Fibroblast of lung (primary cell): ENCODE measurements around the gene WHAMM. TPM values are rescaled to one million over a fixed set of nuclear protein-coding genes. Genes with fewer than 3 reads are reported as not detected.

Experiments
- DNase-seq, 2 donors: peaks; one replicate each; pipeline versions ENCODE4 v3.0.0 to v3.0.0-alpha.2; 2010; ENCODE audit warnings: low read depth in 2 of 2
- H2AFZ ChIP-seq: 2 replicates; pipeline ENCODE4 v1.5.1; 2012; ENCODE audit warnings: low read length, control low read depth, inconsistent platforms
- H3K27ac ChIP-seq: 2 replicates; pipeline ENCODE4 v1.5.1; 2011; ENCODE audit warnings: low read length, control low read depth; ENCODE audit not compliant: insufficient read depth
- H3K27me3 ChIP-seq: 2 replicates; pipeline ENCODE4 v1.5.1; 2011; ENCODE audit warnings: mild to moderate bottlenecking, low read length; ENCODE audit not compliant: control insufficient read depth, insufficient read depth
- H3K36me3 ChIP-seq: 2 replicates; pipeline ENCODE4 v1.5.1; 2011; ENCODE audit warnings: low read length; ENCODE audit not compliant: control insufficient read depth, insufficient read depth
- H3K4me1 ChIP-seq: 2 replicates; pipeline ENCODE4 v1.5.1; 2011; ENCODE audit warnings: low read length; ENCODE audit not compliant: control insufficient read depth, insufficient read depth; ENCODE audit errors: extremely low read depth
- H3K4me2 ChIP-seq: 2 replicates; pipeline ENCODE4 v1.5.1; 2011; ENCODE audit warnings: low read length, control low read depth; ENCODE audit not compliant: insufficient read depth; ENCODE audit errors: extremely low read depth
- H3K4me3 ChIP-seq, 4 experiments: fragments of 200-600 bp in 1 of 4; sonication (generic) in 1 of 4; replicated peaks in 1 of 4; 2 replicates each; pipeline ENCODE4 v1.5.1; 2011 to 2016; ENCODE audit warnings: low read length in 4 of 4, low read depth in 3 of 4, mild to moderate bottlenecking in 3 of 4, control low read depth in 2 of 4, inconsistent platforms in 1 of 4, mixed read lengths in 1 of 4; ENCODE audit not compliant: insufficient read depth in 1 of 4; ENCODE audit errors: control extremely low read depth in 1 of 4
- H3K79me2 ChIP-seq: 2 replicates; pipeline ENCODE4 v1.5.1; 2012; ENCODE audit warnings: mild to moderate bottlenecking, low read length, inconsistent platforms; ENCODE audit not compliant: control insufficient read depth, insufficient read depth
- H3K9ac ChIP-seq: 2 replicates; pipeline ENCODE4 v1.5.1; 2011; ENCODE audit warnings: mild to moderate bottlenecking, low read length, control low read depth; ENCODE audit not compliant: insufficient read depth
- H3K9me3 ChIP-seq: 2 replicates; pipeline ENCODE4 v1.5.1; 2012; ENCODE audit warnings: low read depth, low read length; ENCODE audit not compliant: control insufficient read depth, insufficient read depth
- H4K20me1 ChIP-seq: 2 replicates; pipeline ENCODE4 v1.5.1; 2011; ENCODE audit warnings: low read length; ENCODE audit not compliant: control insufficient read depth, insufficient read depth; ENCODE audit errors: extremely low read depth
- CTCF ChIP-seq, 2 donors: IDR thresholded peaks in 1 of 2; conservative IDR thresholded peaks in 1 of 2; 1 replicate in 1 of 2; 2 replicates in 1 of 2; pipeline ENCODE4 v1.5.1; 2011 to 2012; ENCODE audit warnings: low read length in 2 of 2, control low read depth in 1 of 2, inconsistent platforms in 1 of 2, low read depth in 1 of 2, mild to moderate bottlenecking in 1 of 2
- EZH2 ChIP-seq: IDR thresholded peaks from 2 replicates; pipeline ENCODE4 v1.5.1; 2012; ENCODE audit warnings: low read length, control low read depth, mild to moderate bottlenecking; ENCODE audit errors: missing control alignments
- polyA plus RNA-seq, 2 donors: library from polyadenylated mRNA; depleted of rRNA in 1 of 2; stranded (reverse) in 1 of 2; unstranded in 1 of 2; fragments of >200 nt; gene quantifications; 2 replicates each; pipeline ENCODE4 v1.2.1, GENCODE V29; 2011 to 2012; ENCODE audit warnings: missing spikeins in 1 of 2
- total RNA-seq: library from RNA; depleted of rRNA; stranded (reverse); fragments of >200 nt; gene quantifications from 2 replicates; pipeline ENCODE4 v1.2.1, GENCODE V29; 2014

Gene WHAMM
- total and polyA plus RNA-seq, 2 donors (not counting 1 experiment from before 2014, with no cell fraction given): 5.3 to 5.6 TPM

- no peak overlapping the region for H3K4me2 ChIP-seq
- no peak overlapping the region for H2AFZ ChIP-seq
- no peaks in the 10 kb centered on the region for H3K79me2 ChIP-seq
- H3K27ac ChIP-seq: no peak overlapping the region
- no peaks in the 10 kb centered on the region for H3K9me3 ChIP-seq
- no peaks in the 10 kb centered on the region for H3K27me3 ChIP-seq
- no peaks in the 10 kb centered on the region for H4K20me1 ChIP-seq
- no peak overlapping the region for H3K9ac ChIP-seq
- H3K4me1 ChIP-seq: peaks cover 13% of the 10 kb centered on the region
- no peak for DNase-seq
- no peak for TF ChIP-seq EZH2
- no peak for TF ChIP-seq CTCF (conservative IDR thresholded peaks at IDR 0.05 in 1 of 2, IDR thresholded peaks at IDR 0.05 in 1 of 2; ENCODE audit: low read depth in 1 of 2, low read length in 2 of 2)
- no peak overlapping the region for H3K4me3 ChIP-seq
- H3K36me3 ChIP-seq: peaks cover 21% of the 10 kb centered on the region
These were observed 21.2 kb downstream of the WHAMM start for GRCh38 chr15:82830427-82831173.

DNA sequence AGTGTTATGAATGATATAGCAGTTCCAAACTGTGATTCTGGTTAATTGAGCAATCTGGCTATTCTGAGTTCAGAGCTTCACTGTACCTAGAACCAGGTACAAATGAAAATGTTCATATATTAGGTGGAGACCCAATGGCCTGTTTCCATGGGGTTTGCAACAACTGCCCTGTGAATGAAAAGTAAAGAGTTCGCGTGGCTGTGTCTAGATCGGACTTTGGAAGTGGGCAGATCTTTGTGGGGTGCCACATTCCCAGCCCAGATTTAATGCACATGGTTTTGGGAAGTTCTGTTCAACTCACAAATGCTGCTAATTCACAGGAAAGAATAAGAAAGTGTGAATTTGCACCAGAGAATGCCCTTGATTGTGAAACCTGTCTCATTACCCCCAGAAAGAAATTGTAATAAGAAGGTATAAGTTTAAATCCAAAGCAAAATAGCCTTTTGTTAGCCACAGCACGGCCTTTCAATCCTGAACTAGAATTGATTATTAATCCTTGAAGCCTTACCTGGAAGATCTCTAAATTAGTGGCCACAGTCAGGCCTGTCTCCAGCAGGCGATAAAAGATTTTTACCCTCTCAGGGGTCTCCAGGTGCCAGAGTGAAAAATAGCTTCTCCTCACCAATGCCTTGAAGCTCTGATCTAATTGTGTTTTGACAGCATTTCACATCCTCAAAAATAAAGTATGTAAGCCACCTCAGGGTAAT lies 22.6 kb downstream of the WHAMM start:
- peak overlapping the region; percentile 13 for H3K4me2 ChIP-seq
- no peak overlapping the region for H3K27ac ChIP-seq
- H3K9me3 ChIP-seq: no peaks in the 10 kb centered on the region
- H2AFZ ChIP-seq: no peak overlapping the region
- H4K20me1 ChIP-seq: no peaks in the 10 kb centered on the region
- peaks cover 13% of the 10 kb centered on the region for H3K4me1 ChIP-seq
- no peaks in the 10 kb centered on the region for H3K79me2 ChIP-seq
- no peak overlapping the region for H3K4me3 ChIP-seq
- H3K9ac ChIP-seq: no peak overlapping the region
- no peaks in the 10 kb centered on the region for H3K27me3 ChIP-seq
- no peak for DNase-seq
- TF ChIP-seq CTCF (conservative IDR thresholded peaks at IDR 0.05 in 1 of 2, IDR thresholded peaks at IDR 0.05 in 1 of 2; ENCODE audit: low read depth in 1 of 2, low read length in 2 of 2): no peak
- no peak for TF ChIP-seq EZH2
- peaks cover 16% of the 10 kb centered on the region for H3K36me3 ChIP-seq

DNA sequence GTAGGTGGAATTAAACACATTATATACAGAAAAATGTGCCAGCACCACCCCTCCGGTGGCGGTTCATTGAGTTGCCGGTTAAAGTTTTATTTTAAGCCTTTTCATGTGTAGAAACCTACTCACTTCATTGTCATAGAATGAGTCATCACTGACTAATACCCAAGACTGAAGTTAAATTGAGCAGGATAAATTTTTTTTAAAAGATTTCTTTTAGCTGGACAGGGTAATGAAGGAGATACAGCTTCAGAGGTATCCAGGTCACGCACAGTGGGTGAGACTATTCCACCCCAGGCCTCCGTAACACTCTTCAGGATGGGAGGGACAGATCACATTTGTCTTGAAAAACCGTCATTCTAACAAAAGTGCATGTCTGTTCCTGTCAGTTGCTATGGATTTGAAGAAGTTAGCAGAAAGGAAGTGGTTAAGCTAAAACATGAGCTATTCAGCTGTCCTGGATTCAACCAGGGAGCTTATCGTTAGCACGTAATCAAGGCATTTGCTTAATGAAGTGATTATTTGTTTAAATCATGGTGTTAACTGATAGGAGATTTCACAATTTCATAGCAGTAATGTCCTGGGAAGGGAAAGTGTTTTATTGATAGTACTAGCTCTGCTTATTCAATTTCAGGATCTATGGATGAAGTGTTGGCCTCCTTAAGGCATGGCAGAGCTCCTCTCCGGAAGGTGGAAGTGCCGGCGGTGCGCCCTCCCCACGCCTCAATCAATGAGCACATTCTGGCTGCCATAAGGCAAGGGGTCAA lies 23.4 kb downstream of the WHAMM start:
- no peak overlapping the region for H3K4me3 ChIP-seq
- H3K36me3 ChIP-seq: peaks cover 16% of the 10 kb centered on the region
- peak in 1 of 2 donors; percentile 16 for TF ChIP-seq CTCF (conservative IDR thresholded peaks at IDR 0.05 in 1 of 2, IDR thresholded peaks at IDR 0.05 in 1 of 2; ENCODE audit: low read depth in 1 of 2, low read length in 2 of 2)
- TF ChIP-seq EZH2: no peak
- no peaks in the 10 kb centered on the region for H3K27me3 ChIP-seq
- peaks cover 13% of the 10 kb centered on the region for H3K4me1 ChIP-seq
- H2AFZ ChIP-seq: no peak overlapping the region
- no peak overlapping the region for H3K9ac ChIP-seq
- H3K9me3 ChIP-seq: no peaks in the 10 kb centered on the region
- H3K79me2 ChIP-seq: no peaks in the 10 kb centered on the region
- peak; percentile 87 to 93 for DNase-seq
- H3K27ac ChIP-seq: peak overlapping the region; percentile 55
- no peaks in the 10 kb centered on the region for H4K20me1 ChIP-seq
- H3K4me2 ChIP-seq: peak overlapping the region; percentile 60
